SH-SY5Y (cell line): Measurements from ENCODE around the gene VAPA.

Experiments used
- GATA2 ChIP-seq: IDR thresholded peaks from 2 replicates; pipeline ENCODE4 v1.6.1; 2011; ENCODE audit warnings: mild to moderate bottlenecking, low read depth, low read length
- GATA3 ChIP-seq: IDR thresholded peaks from 2 replicates; pipeline ENCODE4 v1.6.1; 2011; ENCODE audit warnings: low read depth, mild to moderate bottlenecking, low read length, moderate library complexity

- TF ChIP-seq GATA2 = no peak
- TF ChIP-seq GATA3 = no peak
Observed at GRCh38 chr18:9934274-9934673, 20.5 kb downstream of the VAPA start.
